ENCODE measurements around the gene ELOVL2. TPM values are rescaled to one million over a fixed set of nuclear protein-coding genes. Genes with fewer than 3 reads are reported as not detected.
A peak's percentile ranks its signal among the peaks of the same experiment; 100 is the strongest.

The ELOVL2 gene
- total RNA-seq, 1 experiment from 2014 or later: 0.41 TPM

DNA sequence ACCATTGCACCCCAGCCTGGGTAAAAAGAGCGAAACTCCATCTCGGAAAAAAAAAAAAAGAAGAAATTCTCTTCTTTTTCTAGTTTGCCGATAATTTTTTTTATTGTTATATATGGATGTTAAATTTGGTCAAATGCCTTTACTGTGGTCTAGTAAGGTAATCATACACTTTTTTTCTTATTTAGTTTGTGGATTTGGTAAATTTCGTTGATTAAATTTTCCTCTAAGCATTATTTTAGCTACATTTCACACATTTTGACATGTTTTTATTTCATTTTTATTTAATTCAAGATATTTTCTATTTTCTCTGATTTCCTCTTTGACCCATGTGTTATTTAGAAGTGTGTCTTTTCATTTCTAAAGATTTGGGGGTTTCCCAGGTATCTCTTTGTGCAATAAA lies 18.0 kb upstream of the ELOVL2 start:
- H3K79me2 ChIP-seq (ENCODE audit: low read depth): no peaks in the 10 kb centered on the region
- no peaks in the 10 kb centered on the region for H3F3A ChIP-seq (ENCODE audit: insufficient read depth, low read depth)
- H3K27ac ChIP-seq: no peak overlapping the region
- H3K4me1 ChIP-seq (replicated peaks; ENCODE audit: insufficient read depth): no peaks in the 10 kb centered on the region
- BruUV-seq (replicated peaks): no TSS peak
- no peaks in the 10 kb centered on the region for H3K9me2 ChIP-seq (ENCODE audit: insufficient read depth)
- intact Hi-C loops (cut with micrococcal nuclease; ENCODE audit: unreplicated experiment): loop anchor here (10.0 kb wide), 1 partner anchor 257 kb away; no protein-coding TSS in a partner anchor
- no peak overlapping the region for H2AFZ ChIP-seq
- CTCF ChIA-PET: no interaction called here
- TF ChIP-seq, protein P1, sequence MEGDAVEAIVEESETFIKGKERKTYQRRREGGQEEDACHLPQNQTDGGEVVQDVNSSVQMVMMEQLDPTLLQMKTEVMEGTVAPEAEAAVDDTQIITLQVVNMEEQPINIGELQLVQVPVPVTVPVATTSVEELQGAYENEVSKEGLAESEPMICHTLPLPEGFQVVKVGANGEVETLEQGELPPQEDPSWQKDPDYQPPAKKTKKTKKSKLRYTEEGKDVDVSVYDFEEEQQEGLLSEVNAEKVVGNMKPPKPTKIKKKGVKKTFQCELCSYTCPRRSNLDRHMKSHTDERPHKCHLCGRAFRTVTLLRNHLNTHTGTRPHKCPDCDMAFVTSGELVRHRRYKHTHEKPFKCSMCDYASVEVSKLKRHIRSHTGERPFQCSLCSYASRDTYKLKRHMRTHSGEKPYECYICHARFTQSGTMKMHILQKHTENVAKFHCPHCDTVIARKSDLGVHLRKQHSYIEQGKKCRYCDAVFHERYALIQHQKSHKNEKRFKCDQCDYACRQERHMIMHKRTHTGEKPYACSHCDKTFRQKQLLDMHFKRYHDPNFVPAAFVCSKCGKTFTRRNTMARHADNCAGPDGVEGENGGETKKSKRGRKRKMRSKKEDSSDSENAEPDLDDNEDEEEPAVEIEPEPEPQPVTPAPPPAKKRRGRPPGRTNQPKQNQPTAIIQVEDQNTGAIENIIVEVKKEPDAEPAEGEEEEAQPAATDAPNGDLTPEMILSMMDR (conservative IDR thresholded peaks at IDR 0.05): no peak
- no peak for TF ChIP-seq EZH2 (IDR thresholded peaks at IDR 0.05; ENCODE audit: low read depth)
- no peaks in the 10 kb centered on the region for H3K27me3 ChIP-seq (ENCODE audit: insufficient read depth, low read depth)
- H3K36me3 ChIP-seq (ENCODE audit: low read depth): no peaks in the 10 kb centered on the region
- no peak for DNase-seq
- H3K4me2 ChIP-seq: no peak overlapping the region
- POLR2A ChIA-PET (ENCODE audit: unreplicated experiment): no interaction called here
- no peaks in the 10 kb centered on the region for H4K20me1 ChIP-seq (ENCODE audit: insufficient read depth)
- no peak overlapping the region for H3K4me3 ChIP-seq
- no peaks in the 10 kb centered on the region for H3K9me3 ChIP-seq (ENCODE audit: insufficient read depth, low read depth)

DNA sequence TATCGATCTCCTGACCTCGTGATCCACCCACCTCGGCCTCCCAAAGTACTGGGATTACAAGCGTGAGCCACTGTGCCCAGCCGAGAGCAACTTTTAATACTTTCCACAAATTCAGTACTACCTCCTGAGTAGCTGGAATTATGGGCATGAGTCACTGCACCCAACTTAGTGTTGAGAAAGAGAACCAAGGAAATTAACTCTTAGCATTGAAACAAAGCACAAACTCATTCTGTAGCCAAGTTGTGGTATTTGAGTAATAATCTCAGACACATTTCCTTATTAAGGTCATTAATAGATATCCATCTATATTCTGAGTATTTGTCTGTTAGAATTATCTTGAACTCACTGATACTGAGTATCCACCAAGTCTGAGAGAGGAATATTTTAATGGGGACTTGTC lies 14.3 kb upstream of the ELOVL2 start:
- Histone ChIP-seq H2AFZ (no peak overlapping the region), H3K9me2 (ENCODE audit: insufficient read depth) (no peaks in the 10 kb centered on the region), H3K9me3 (ENCODE audit: insufficient read depth, low read depth) (no peaks in the 10 kb centered on the region), H3K36me3 (ENCODE audit: low read depth) (no peaks in the 10 kb centered on the region), H3K4me2 (no peak overlapping the region), H3K27me3 (ENCODE audit: insufficient read depth, low read depth) (no peaks in the 10 kb centered on the region), H3K4me1 (replicated peaks; ENCODE audit: insufficient read depth) (peaks cover 7% of the 10 kb centered on the region), H3K27ac (no peak overlapping the region), H3F3A (ENCODE audit: insufficient read depth, low read depth) (no peaks in the 10 kb centered on the region), H3K4me3 (no peak overlapping the region), H4K20me1 (ENCODE audit: insufficient read depth) (no peaks in the 10 kb centered on the region), H3K79me2 (ENCODE audit: low read depth) (no peaks in the 10 kb centered on the region)
- ChIA-PET POLR2A (ENCODE audit: unreplicated experiment) (no interaction called here), CTCF (no interaction called here)
- TF ChIP-seq, protein P1 (conservative IDR thresholded peaks at IDR 0.05): no peak
- no peak for TF ChIP-seq EZH2 (IDR thresholded peaks at IDR 0.05; ENCODE audit: low read depth)
- DNase-seq: peak in 1 of 2 experiments; percentile 40
- no TSS peak for BruUV-seq (replicated peaks)
- intact Hi-C loops (cut with micrococcal nuclease; ENCODE audit: unreplicated experiment): no loop called here

DNA sequence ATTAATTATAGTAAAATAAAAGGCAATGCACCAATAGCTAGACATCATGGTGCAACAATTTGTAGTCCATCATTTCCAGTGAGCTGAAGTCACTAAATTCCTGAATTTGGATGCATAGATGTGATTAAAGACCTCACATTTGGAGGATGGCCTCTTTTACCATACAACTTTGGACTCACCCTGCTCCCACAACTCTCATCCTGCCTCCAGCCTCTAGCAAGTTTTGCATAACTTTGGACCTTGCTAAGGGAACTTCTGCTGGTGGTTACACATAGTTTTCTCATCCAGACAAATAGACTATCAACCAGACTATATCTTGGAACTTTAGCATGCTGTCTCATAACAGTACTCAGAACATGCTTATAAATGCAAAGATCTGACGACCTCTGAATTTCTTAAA lies 12.8 kb upstream of the ELOVL2 start:
- ChIA-PET POLR2A (ENCODE audit: unreplicated experiment) (no interaction called here), CTCF (no interaction called here)
- H3K27ac ChIP-seq: no peak overlapping the region
- H3K9me3 ChIP-seq (ENCODE audit: insufficient read depth, low read depth): no peaks in the 10 kb centered on the region
- DNase-seq: no peak
- no peak overlapping the region for H2AFZ ChIP-seq
- no TSS peak for BruUV-seq (replicated peaks)
- H3K9me2 ChIP-seq (ENCODE audit: insufficient read depth): no peaks in the 10 kb centered on the region
- H3K27me3 ChIP-seq (ENCODE audit: insufficient read depth, low read depth): no peaks in the 10 kb centered on the region
- no peaks in the 10 kb centered on the region for H3F3A ChIP-seq (ENCODE audit: insufficient read depth, low read depth)
- H3K4me2 ChIP-seq: no peak overlapping the region
- TF ChIP-seq EZH2 (IDR thresholded peaks at IDR 0.05; ENCODE audit: low read depth): no peak
- TF ChIP-seq, protein P1 (conservative IDR thresholded peaks at IDR 0.05): no peak
- H4K20me1 ChIP-seq (ENCODE audit: insufficient read depth): no peaks in the 10 kb centered on the region
- no peak overlapping the region for H3K4me3 ChIP-seq
- intact Hi-C loops (cut with micrococcal nuclease; ENCODE audit: unreplicated experiment): no loop called here
- no peaks in the 10 kb centered on the region for H3K36me3 ChIP-seq (ENCODE audit: low read depth)
- no peaks in the 10 kb centered on the region for H3K79me2 ChIP-seq (ENCODE audit: low read depth)
- H3K4me1 ChIP-seq (replicated peaks; ENCODE audit: insufficient read depth): peaks cover 7% of the 10 kb centered on the region
